Activated naive CD8-positive, alpha-beta T cell treated with anti-CD3 and anti-CD28 coated beads, Interleukin-2, amount 50 U/mL, for 24 hours (primary cell): Measurements from ENCODE around the gene ADCY5.

Experiments used
- ATAC-seq: fragments of 150-1000 bp; cut with Tn5 transposase; one replicate; pipeline ENCODE4 v1.10.0; 2021
- DNase-seq: peaks from one replicate; pipeline ENCODE4 v3.0.0; 2021
- H3K27ac Mint-ChIP-seq: one replicate; pipeline ENCODE4 v1.8.0; 2021; ENCODE audit warnings: mild to moderate bottlenecking, mixed read lengths
- H3K27me3 Mint-ChIP-seq: one replicate; pipeline ENCODE4 v1.8.0; 2021; ENCODE audit warnings: mixed read lengths
- H3K36me3 Mint-ChIP-seq: one replicate; pipeline ENCODE4 v1.8.0; 2021; ENCODE audit warnings: low read depth, mixed read lengths
- H3K4me1 Mint-ChIP-seq: one replicate; pipeline ENCODE4 v1.8.0; 2021; ENCODE audit warnings: mixed read lengths
- H3K4me3 Mint-ChIP-seq: one replicate; pipeline ENCODE4 v1.8.0; 2021; ENCODE audit warnings: mild to moderate bottlenecking, moderate library complexity, mixed read lengths
- H3K9me3 Mint-ChIP-seq: one replicate; pipeline ENCODE4 v1.8.0; 2021; ENCODE audit warnings: mixed read lengths

Gene ADCY5

DNA sequence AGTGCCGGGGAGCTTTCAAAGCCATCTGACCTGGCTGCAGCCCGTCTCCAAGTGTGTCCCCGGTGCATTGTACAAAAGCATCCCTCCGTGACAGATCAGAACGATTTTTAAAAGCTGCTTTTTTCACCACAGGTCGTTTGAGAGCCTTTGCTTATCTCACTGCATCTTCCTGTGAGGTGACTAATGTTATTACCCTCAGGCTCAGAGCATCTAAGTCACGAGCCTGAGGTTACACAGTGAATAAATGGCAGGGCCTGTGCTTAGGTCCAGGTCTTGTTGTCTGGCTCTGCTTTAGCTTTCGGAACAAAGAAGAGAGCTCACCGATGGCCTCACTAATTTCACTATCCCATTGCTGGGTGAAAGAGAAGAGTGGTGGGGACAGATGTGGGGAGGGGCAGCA is 163.8 kb downstream of the ADCY5 start:
- Mint-ChIP-seq H3K27me3 (no peaks in the 10 kb centered on the region), H3K27ac (no peak overlapping the region), H3K36me3 (no peaks in the 10 kb centered on the region), H3K4me3 (no peak overlapping the region), H3K9me3 (no peaks in the 10 kb centered on the region), H3K4me1 (no peaks in the 10 kb centered on the region)
- DNase-seq (no peak), ATAC-seq (no peak)

DNA sequence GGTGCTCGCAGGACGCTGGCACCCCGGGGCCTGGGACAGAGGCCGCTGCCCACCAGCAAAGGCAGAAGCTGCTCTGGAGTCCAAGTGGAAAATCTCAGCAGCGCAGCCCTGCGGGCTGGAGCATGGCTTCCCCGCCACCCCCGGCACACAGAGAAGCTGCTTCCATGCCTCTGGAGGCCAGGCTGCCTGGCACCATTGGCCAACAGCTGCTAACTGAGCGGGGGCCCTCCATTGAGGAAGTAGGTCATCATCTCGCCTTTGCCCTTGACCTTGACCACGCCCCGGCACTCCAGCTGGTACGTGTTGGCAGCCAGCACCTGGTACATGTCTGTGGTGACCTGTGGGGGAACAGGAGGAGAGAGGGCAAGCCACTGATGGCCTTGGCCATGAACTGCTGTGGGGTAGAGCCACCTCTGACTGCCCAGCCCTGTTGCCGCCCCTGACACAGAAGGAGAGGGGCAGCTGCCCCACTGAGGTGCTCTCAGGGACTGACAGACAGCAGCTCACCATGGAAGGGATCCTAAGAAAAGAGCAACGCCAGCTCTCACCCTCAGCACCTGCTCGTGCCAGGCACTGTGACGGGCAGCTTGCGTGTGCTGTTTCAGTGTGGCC is 164.4 kb downstream of the ADCY5 start:
- H3K27ac Mint-ChIP-seq, result no peak overlapping the region
- H3K27me3 Mint-ChIP-seq, result no peaks in the 10 kb centered on the region
- H3K9me3 Mint-ChIP-seq, result no peaks in the 10 kb centered on the region
- H3K36me3 Mint-ChIP-seq, result no peaks in the 10 kb centered on the region
- H3K4me3 Mint-ChIP-seq, result no peak overlapping the region
- ATAC-seq, result no peak
- no peak for DNase-seq
- no peaks in the 10 kb centered on the region for H3K4me1 Mint-ChIP-seq

- no peaks in the 10 kb centered on the region for H3K4me1 Mint-ChIP-seq
- no peaks in the 10 kb centered on the region for H3K36me3 Mint-ChIP-seq
- no peak overlapping the region for H3K4me3 Mint-ChIP-seq
- ATAC-seq (no peak), DNase-seq (no peak)
- H3K9me3 Mint-ChIP-seq, result no peaks in the 10 kb centered on the region
- no peaks in the 10 kb centered on the region for H3K27me3 Mint-ChIP-seq
- H3K27ac Mint-ChIP-seq, result no peak overlapping the region
These were observed 165.1 kb downstream of the ADCY5 start for GRCh38 chr3:123283657-123284398.

GRCh38 chr3:123283074-123283473 is 165.8 kb downstream of the ADCY5 start:
- Mint-ChIP-seq H3K27ac (no peak overlapping the region), H3K4me1 (no peaks in the 10 kb centered on the region), H3K27me3 (no peaks in the 10 kb centered on the region), H3K9me3 (no peaks in the 10 kb centered on the region), H3K4me3 (no peak overlapping the region), H3K36me3 (no peaks in the 10 kb centered on the region)
- ATAC-seq (no peak), DNase-seq (no peak)

DNA sequence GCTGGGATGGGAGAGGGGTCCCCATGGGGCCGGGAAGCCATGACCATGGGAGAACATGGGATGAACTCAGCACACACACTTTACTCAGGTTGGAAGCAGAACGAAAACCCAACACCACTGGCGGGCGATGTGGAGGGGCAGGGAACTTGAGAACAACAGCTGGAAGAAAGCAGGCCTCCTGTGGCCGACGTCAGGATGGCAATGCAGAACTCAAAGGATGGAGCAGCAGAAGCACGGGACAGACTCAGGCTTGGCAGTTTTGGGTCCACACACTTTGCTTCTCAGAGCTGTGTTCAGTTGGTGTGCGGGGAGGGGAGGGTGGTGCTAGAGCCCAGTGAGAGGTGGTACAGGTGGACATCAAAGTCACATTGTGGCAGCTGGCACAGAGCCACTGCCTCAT is 166.4 kb downstream of the ADCY5 start:
- H3K4me3 Mint-ChIP-seq, result no peak overlapping the region
- no peak for DNase-seq
- ATAC-seq, result no peak
- no peaks in the 10 kb centered on the region for H3K4me1 Mint-ChIP-seq
- H3K36me3 Mint-ChIP-seq, result no peaks in the 10 kb centered on the region
- no peak overlapping the region for H3K27ac Mint-ChIP-seq
- H3K27me3 Mint-ChIP-seq, result no peaks in the 10 kb centered on the region
- H3K9me3 Mint-ChIP-seq, result no peaks in the 10 kb centered on the region

GRCh38 chr3:123281929-123282328 is 167.0 kb downstream of the ADCY5 start:
- ATAC-seq, result no peak
- Mint-ChIP-seq H3K4me3 (no peak overlapping the region), H3K27ac (no peak overlapping the region)

DNA sequence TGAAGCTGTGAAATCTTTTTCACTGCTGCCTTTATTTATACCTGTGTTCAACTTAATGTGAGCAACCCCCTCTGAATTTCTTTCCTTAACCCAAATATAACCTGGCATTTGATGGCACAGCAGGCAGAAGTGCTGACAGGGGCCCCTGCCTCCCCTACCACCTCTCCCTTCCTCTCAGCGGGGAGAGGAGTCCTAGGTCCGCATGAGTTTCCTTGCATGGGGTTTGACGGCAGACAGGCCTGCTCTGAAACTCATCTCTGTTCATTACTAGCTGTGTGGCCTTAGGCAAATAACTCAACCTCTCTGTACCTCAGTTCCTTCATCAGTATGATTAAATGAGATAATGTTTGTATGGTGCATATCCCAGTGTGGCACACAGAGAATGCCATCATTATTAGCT is 167.5 kb downstream of the ADCY5 start:
- Mint-ChIP-seq H3K4me3 (no peak overlapping the region), H3K4me1 (peaks cover 4% of the 10 kb centered on the region), H3K27me3 (no peaks in the 10 kb centered on the region), H3K9me3 (no peaks in the 10 kb centered on the region), H3K36me3 (no peaks in the 10 kb centered on the region), H3K27ac (no peak overlapping the region)
- no peak for ATAC-seq
- no peak for DNase-seq

More at GRCh38 chr3:123281929-123282328, 167.0 kb downstream of the ADCY5 start:
- H3K27me3 Mint-ChIP-seq, result no peaks in the 10 kb centered on the region
- no peaks in the 10 kb centered on the region for H3K4me1 Mint-ChIP-seq
- H3K9me3 Mint-ChIP-seq, result no peaks in the 10 kb centered on the region
- no peak for DNase-seq
- no peaks in the 10 kb centered on the region for H3K36me3 Mint-ChIP-seq

DNA sequence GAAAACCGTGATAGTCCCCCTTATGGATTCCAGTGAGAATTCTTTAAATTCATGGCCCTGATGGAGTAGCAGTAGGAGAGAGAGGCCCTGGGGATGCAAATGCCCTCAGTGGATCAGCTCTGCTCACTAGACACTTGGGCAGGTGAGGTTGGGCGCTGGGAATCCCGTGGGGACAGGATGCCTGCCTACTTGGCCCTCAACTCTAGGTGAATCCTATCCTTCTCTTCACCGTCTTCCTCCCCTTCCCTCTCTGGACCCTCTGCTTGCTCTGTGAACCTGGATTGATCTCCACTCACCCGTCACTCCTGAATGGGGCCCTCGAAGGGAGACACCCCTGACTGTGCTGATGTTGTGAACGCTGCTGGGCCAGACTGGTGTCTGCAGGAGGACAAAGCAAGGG is 169.8 kb downstream of the ADCY5 start:
- Mint-ChIP-seq H3K4me3 (no peak overlapping the region), H3K36me3 (no peaks in the 10 kb centered on the region)
- ATAC-seq, result no peak

GRCh38 chr3:123278446-123278845 is 170.4 kb downstream of the ADCY5 start:
- Mint-ChIP-seq H3K36me3 (no peaks in the 10 kb centered on the region), H3K9me3 (no peaks in the 10 kb centered on the region), H3K27me3 (no peaks in the 10 kb centered on the region), H3K27ac (no peak overlapping the region), H3K4me1 (peaks cover 5% of the 10 kb centered on the region), H3K4me3 (no peak overlapping the region)
- ATAC-seq (no peak), DNase-seq (no peak)

More for the DNA sequence above, 169.8 kb downstream of the ADCY5 start:
- Mint-ChIP-seq H3K4me1 (peaks cover 5% of the 10 kb centered on the region), H3K9me3 (no peaks in the 10 kb centered on the region), H3K27me3 (no peaks in the 10 kb centered on the region), H3K27ac (no peak overlapping the region)
- DNase-seq, result no peak

GRCh38 chr3:123277106-123277505 is 171.8 kb downstream of the ADCY5 start:
- H3K4me1 Mint-ChIP-seq, result peaks cover 5% of the 10 kb centered on the region
- H3K27ac Mint-ChIP-seq, result no peak overlapping the region
- H3K4me3 Mint-ChIP-seq, result no peak overlapping the region
- ATAC-seq (no peak), DNase-seq (no peak)
- no peaks in the 10 kb centered on the region for H3K9me3 Mint-ChIP-seq
- no peaks in the 10 kb centered on the region for H3K36me3 Mint-ChIP-seq
- no peaks in the 10 kb centered on the region for H3K27me3 Mint-ChIP-seq

- H3K9me3 Mint-ChIP-seq, result no peaks in the 10 kb centered on the region
- no peak for DNase-seq
- no peaks in the 10 kb centered on the region for H3K36me3 Mint-ChIP-seq
- no peak overlapping the region for H3K27ac Mint-ChIP-seq
- H3K4me3 Mint-ChIP-seq, result no peak overlapping the region
- H3K27me3 Mint-ChIP-seq, result no peaks in the 10 kb centered on the region
- no peak for ATAC-seq
- peaks cover 5% of the 10 kb centered on the region for H3K4me1 Mint-ChIP-seq
These were observed 172.4 kb downstream of the ADCY5 start for GRCh38 chr3:123276346-123277006.

DNA sequence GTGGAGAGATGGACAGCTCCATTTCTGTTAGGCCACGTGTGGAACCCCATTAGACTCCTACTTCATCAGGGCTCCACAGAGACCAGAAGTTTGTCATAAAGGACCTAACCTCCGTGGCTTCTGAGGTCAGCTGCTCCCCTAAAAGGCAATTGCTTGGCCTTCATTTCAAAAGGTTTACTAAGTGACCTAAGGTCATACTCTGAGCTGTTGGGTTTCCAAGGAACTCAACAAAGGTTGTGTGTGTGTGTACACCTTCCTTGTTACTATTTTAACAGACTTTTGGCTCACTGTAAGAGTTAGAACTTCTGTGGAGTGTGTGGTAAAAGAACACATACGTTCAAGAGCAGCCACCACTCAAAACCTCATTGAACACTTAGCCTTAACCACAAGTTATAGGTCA is 173.2 kb downstream of the ADCY5 start:
- Mint-ChIP-seq H3K9me3 (no peaks in the 10 kb centered on the region), H3K36me3 (no peaks in the 10 kb centered on the region), H3K4me3 (no peak overlapping the region), H3K27ac (no peak overlapping the region), H3K27me3 (no peaks in the 10 kb centered on the region), H3K4me1 (peaks cover 5% of the 10 kb centered on the region)
- ATAC-seq (peak; percentile 71), DNase-seq (peak; percentile 12)

GRCh38 chr3:123272547-123272946 is 176.3 kb downstream of the ADCY5 start:
- DNase-seq (no peak), ATAC-seq (no peak)
- Mint-ChIP-seq H3K36me3 (peaks cover 3% of the 10 kb centered on the region), H3K9me3 (no peaks in the 10 kb centered on the region), H3K27me3 (no peaks in the 10 kb centered on the region), H3K4me3 (no peak overlapping the region), H3K27ac (no peak overlapping the region), H3K4me1 (peaks cover 5% of the 10 kb centered on the region)

GRCh38 chr3:123271466-123272159 is 177.3 kb downstream of the ADCY5 start:
- Mint-ChIP-seq H3K27ac (no peak overlapping the region), H3K9me3 (no peaks in the 10 kb centered on the region), H3K27me3 (no peaks in the 10 kb centered on the region), H3K4me3 (no peak overlapping the region), H3K4me1 (peaks cover 3% of the 10 kb centered on the region), H3K36me3 (peaks cover 8% of the 10 kb centered on the region)
- DNase-seq (no peak), ATAC-seq (no peak)

DNA sequence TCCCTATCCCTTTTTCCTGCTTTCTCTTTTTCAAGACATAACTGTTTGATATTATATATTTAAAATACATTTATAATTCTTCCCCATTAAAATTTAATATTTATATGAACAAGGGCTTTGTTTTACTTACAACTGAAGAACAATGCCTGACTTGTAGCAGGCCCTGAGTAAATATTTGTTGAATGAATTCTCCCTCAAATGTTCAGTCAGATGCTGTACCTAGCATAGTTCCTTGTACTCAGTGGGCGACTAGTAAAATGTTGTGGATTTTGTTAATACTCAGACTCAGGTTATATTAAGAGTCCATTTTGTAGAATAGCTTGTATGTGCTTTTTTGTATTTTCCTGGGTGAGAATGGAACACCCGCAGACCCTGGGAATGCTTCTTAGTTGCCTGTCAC is 178.1 kb downstream of the ADCY5 start:
- Mint-ChIP-seq H3K27ac (no peak overlapping the region), H3K4me1 (no peaks in the 10 kb centered on the region), H3K9me3 (peaks cover 4% of the 10 kb centered on the region), H3K4me3 (no peak overlapping the region), H3K27me3 (no peaks in the 10 kb centered on the region), H3K36me3 (peaks cover 15% of the 10 kb centered on the region)
- no peak for DNase-seq
- no peak for ATAC-seq
